VCaP (cell line): Measurements from ENCODE around the gene DPP3.

Experiments
- H3K27ac ChIP-seq: fragments of 450-650 bp; 2 replicates; pipeline ENCODE4 v1.5.1; 2017
- CTCF ChIP-seq: fragments of 450-650 bp; conservative IDR thresholded peaks from 2 replicates; pipeline ENCODE4 v1.5.1; 2017; ENCODE audit warnings: mild to moderate bottlenecking, moderate library complexity

The DPP3 gene

DNA sequence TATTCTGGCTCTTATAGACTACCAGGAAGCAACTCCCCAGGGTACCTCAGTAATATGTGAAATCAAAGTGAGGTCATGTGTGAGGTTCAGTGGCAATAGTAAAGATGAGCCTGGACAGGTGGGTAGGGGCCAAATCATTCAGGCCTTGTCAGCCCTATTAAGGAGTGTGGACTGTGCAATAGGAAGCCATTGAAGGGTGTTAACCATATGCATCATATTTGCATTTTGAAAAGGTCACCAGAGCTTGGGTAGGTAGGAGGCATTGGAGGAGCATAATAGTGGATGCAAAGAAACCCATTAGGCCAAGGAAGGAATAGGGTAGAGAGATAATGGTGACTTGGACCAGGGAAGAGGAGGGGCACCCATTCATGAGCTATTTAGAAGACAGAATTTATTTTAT is 33.2 kb upstream of the DPP3 start:
- H3K27ac ChIP-seq = no peak overlapping the region
- TF ChIP-seq CTCF = no peak

GRCh38 chr11:66448523-66448922 is 31.7 kb upstream of the DPP3 start:
- no peak overlapping the region for H3K27ac ChIP-seq
- TF ChIP-seq CTCF = no peak

GRCh38 chr11:66450560-66450959 is 29.7 kb upstream of the DPP3 start:
- H3K27ac ChIP-seq = no peak overlapping the region
- TF ChIP-seq CTCF = no peak

DNA sequence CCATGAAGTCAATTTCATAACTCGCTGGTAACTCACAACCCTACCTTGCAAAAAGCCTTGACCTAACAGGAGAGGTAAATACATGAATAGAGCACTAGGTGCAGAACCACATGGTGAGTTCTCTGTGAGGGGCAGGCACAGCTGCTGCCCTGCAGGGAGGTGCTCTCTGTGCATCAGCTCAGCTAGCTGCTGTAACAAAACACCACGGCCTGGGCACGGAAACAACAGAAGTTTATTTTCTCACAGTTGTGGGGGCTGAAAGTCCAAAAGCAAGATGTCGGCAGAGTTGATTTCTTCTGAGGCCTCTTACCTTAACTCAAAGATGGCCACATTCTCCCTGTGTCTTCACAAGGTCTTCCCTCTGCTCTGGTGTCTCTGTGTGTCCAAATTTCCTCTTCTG is 28.6 kb upstream of the DPP3 start:
- TF ChIP-seq CTCF = no peak
- no peak overlapping the region for H3K27ac ChIP-seq

- H3K27ac ChIP-seq = no peak overlapping the region
- no peak for TF ChIP-seq CTCF
Observed at GRCh38 chr11:66454247-66454646, 26.0 kb upstream of the DPP3 start.

DNA sequence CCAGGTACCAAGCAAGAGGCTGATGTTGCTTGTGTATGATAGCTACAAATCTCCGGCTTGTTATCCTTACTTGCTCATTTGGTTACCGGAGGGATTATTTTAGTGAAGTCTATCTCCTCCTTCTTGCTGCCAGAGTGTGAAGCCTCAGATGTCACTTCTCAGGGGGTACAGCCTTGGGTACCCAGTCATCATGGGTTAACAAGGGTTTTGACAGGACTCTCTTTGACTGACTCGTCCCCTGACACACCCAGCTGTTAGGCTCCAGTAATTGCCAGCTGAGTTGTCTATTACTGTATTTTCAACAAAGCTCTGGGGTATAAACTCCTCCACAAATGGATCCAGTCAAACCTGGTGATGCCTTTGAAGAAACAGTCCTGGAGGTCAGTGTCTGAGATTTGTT is 25.4 kb upstream of the DPP3 start:
- no peak overlapping the region for H3K27ac ChIP-seq
- TF ChIP-seq CTCF = no peak

GRCh38 chr11:66457826-66458225 is 22.4 kb upstream of the DPP3 start:
- TF ChIP-seq CTCF = no peak
- H3K27ac ChIP-seq = no peak overlapping the region
